HG03039 (cell line): ENCODE results near the gene EPHA7.

Experiments
- ATAC-seq: cut with Tn5 transposase; IDR thresholded peaks from one replicate; pipeline ENCODE4 v1.9.1; 2021; ENCODE audit warnings: mild to moderate bottlenecking, moderate library complexity; ENCODE audit not compliant: unreplicated experiment

EPHA7 gene

GRCh38 chr6:93394471-93394870, 24.9 kb downstream of the EPHA7 start:
- no peak for ATAC-seq

- no peak for ATAC-seq
Measured at GRCh38 chr6:93393554-93394074, 25.7 kb downstream of the EPHA7 start.

GRCh38 chr6:93392797-93393196, 26.6 kb downstream of the EPHA7 start:
- no peak for ATAC-seq

GRCh38 chr6:93391965-93392364, 27.4 kb downstream of the EPHA7 start:
- no peak for ATAC-seq

GRCh38 chr6:93389192-93389591, 30.2 kb downstream of the EPHA7 start:
- ATAC-seq: no peak

GRCh38 chr6:93388070-93388469, 31.3 kb downstream of the EPHA7 start:
- ATAC-seq: no peak

- no peak for ATAC-seq
Measured at GRCh38 chr6:93376026-93376540, 43.3 kb downstream of the EPHA7 start.

GRCh38 chr6:93373445-93373844, 45.9 kb downstream of the EPHA7 start:
- ATAC-seq: no peak

- no peak for ATAC-seq
Measured at GRCh38 chr6:93371756-93372155, 47.6 kb downstream of the EPHA7 start.

GRCh38 chr6:93369586-93370134, 49.7 kb downstream of the EPHA7 start:
- ATAC-seq: no peak

GRCh38 chr6:93366506-93366905, 52.9 kb downstream of the EPHA7 start:
- ATAC-seq: no peak

- no peak for ATAC-seq
Measured at GRCh38 chr6:93365445-93365844, 53.9 kb downstream of the EPHA7 start.

- no peak for ATAC-seq
Measured at GRCh38 chr6:93358435-93358834, 60.9 kb downstream of the EPHA7 start.

GRCh38 chr6:93352604-93353003, 66.8 kb downstream of the EPHA7 start:
- ATAC-seq: no peak

- no peak for ATAC-seq
Measured at GRCh38 chr6:93351222-93351621, 68.1 kb downstream of the EPHA7 start.

GRCh38 chr6:93350774-93351173, 68.6 kb downstream of the EPHA7 start:
- ATAC-seq: no peak

GRCh38 chr6:93344333-93344835, 75.0 kb downstream of the EPHA7 start:
- ATAC-seq: no peak

- no peak for ATAC-seq
Measured at GRCh38 chr6:93343476-93343875, 75.9 kb downstream of the EPHA7 start.

- no peak for ATAC-seq
Measured at GRCh38 chr6:93341900-93342613, 77.3 kb downstream of the EPHA7 start.

GRCh38 chr6:93337772-93338394, 81.5 kb downstream of the EPHA7 start:
- no peak for ATAC-seq

- no peak for ATAC-seq
Measured at GRCh38 chr6:93337014-93337413, 82.3 kb downstream of the EPHA7 start.
